HFFc6 (cell line): Measurements from ENCODE around the gene NAV2. TPM values are rescaled to one million over a fixed set of nuclear protein-coding genes. Genes with fewer than 3 reads are reported as not detected.

ENCODE experiments used
- DNase-seq: peaks from one replicate; pipeline ENCODE4 v3.0.0-alpha.2; 2018
- H3K27ac Mint-ChIP-seq: 2 replicates; pipeline ENCODE4 v1.8.0; 2020; ENCODE audit warnings: mild to moderate bottlenecking, mixed read lengths
- H3K27me3 Mint-ChIP-seq: 2 replicates; pipeline ENCODE4 v1.8.0; 2021; ENCODE audit warnings: mild to moderate bottlenecking, moderate library complexity, mixed read lengths; ENCODE audit not compliant: insufficient read depth
- H3K36me3 Mint-ChIP-seq: 2 replicates; pipeline ENCODE4 v1.8.0; 2021; ENCODE audit warnings: low read depth, mixed read lengths
- H3K4me1 Mint-ChIP-seq: 2 replicates; pipeline ENCODE4 v1.8.0; 2020; ENCODE audit warnings: low read depth, mixed read lengths
- H3K4me3 Mint-ChIP-seq: 2 replicates; pipeline ENCODE4 v1.8.0; 2020; ENCODE audit warnings: mild to moderate bottlenecking, moderate library complexity, mixed read lengths
- H3K9me3 Mint-ChIP-seq: 2 replicates; pipeline ENCODE4 v1.8.0; 2020; ENCODE audit warnings: mild to moderate bottlenecking, mixed read lengths
- CTCF ChIP-seq: fragments of 200-600 bp; sonication (generic); IDR thresholded peaks from 2 replicates; pipeline ENCODE4 v1.5.0; 2021; ENCODE audit warnings: antibody characterized with exemption, mild to moderate bottlenecking
- microRNA-seq: library from miRNA; unstranded; fragments of <30 nt; microRNA quantifications from one replicate; pipeline ENCODE4, GENCODE V29; 2019
- total RNA-seq, 6 experiments: library from RNA; stranded (reverse); fragmentation: NEBNext Ultra II Directional; extraction: Animal tissue kit (Norgen Biotek cat#: 25700); gene quantifications; 2 replicates in 1 of 6; 3 replicates in 5 of 6; pipeline ENCODE4 v1.2.3, GENCODE V29; 2021

NAV2 gene
- total RNA-seq, 6 experiments from 2014 or later, result 12.4 to 34.9 (median 31.8) TPM

GRCh38 chr11:20161923-20162744 is 449.5 kb downstream of the NAV2 start:
- H3K9me3 Mint-ChIP-seq, result peaks cover 10% of the 10 kb centered on the region
- H3K27ac Mint-ChIP-seq, result no peak overlapping the region

GRCh38 chr11:20162824-20163782 is 450.5 kb downstream of the NAV2 start:
- H3K27ac Mint-ChIP-seq, result no peak overlapping the region
- TF ChIP-seq CTCF, result no peak
- no peak for DNase-seq
- H3K36me3 Mint-ChIP-seq, result peaks cover 19% of the 10 kb centered on the region
- peaks cover 10% of the 10 kb centered on the region for H3K9me3 Mint-ChIP-seq
- H3K4me1 Mint-ChIP-seq, result peaks cover 9% of the 10 kb centered on the region
- peaks cover 70% of the 10 kb centered on the region for H3K27me3 Mint-ChIP-seq
- no peak overlapping the region for H3K4me3 Mint-ChIP-seq

More at GRCh38 chr11:20161923-20162744, 449.5 kb downstream of the NAV2 start:
- H3K4me1 Mint-ChIP-seq, result peaks cover 17% of the 10 kb centered on the region
- peaks cover 19% of the 10 kb centered on the region for H3K36me3 Mint-ChIP-seq
- peaks cover 71% of the 10 kb centered on the region for H3K27me3 Mint-ChIP-seq
- H3K4me3 Mint-ChIP-seq, result no peak overlapping the region
- TF ChIP-seq CTCF, result no peak
- DNase-seq, result no peak

- peaks cover 62% of the 10 kb centered on the region for H3K27me3 Mint-ChIP-seq
- no peak overlapping the region for H3K4me3 Mint-ChIP-seq
- H3K36me3 Mint-ChIP-seq, result peaks cover 12% of the 10 kb centered on the region; the same call in 1 of the 2 replicates
- no peak overlapping the region for H3K27ac Mint-ChIP-seq
- H3K4me1 Mint-ChIP-seq, result peaks cover 9% of the 10 kb centered on the region
- no peak for DNase-seq
- H3K9me3 Mint-ChIP-seq, result peaks cover 6% of the 10 kb centered on the region
- no peak for TF ChIP-seq CTCF
Measured at GRCh38 chr11:20163783-20164481, 451.3 kb downstream of the NAV2 start.

Small RNAs within 50 kb of the gene (microRNA-seq; reads per million reads assigned to microRNA genes)
- not detected for gene MIR4694
